ENCODE results near the gene PEX5L. TPM values are rescaled to one million over a fixed set of nuclear protein-coding genes. Genes with fewer than 3 reads are reported as not detected.

The PEX5L gene
- total and polyA plus RNA-seq, 2 experiments from 2014 or later = 0.13 to 0.63 TPM

DNA sequence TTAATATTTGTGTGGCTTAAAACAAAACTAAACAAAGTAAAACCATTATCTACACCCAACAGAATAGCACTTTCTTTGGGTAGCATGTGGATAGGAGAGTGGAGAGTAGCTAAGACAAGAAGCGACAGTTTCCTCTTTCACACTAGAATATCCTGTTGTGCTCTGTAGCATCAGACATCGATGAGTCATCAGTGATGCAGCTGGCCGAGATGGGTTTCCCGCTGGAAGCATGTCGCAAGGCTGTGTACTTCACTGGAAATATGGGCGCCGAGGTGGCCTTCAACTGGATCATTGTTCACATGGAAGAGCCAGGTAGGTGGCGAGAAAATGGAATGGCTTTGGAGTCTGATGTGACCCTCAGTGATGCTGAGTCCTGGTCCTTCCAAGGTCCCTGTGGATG lies 275.8 kb downstream of the PEX5L start:
- no peaks in the 10 kb centered on the region for H4K20me1 ChIP-seq (ENCODE audit: insufficient read depth, poor library complexity, severe bottlenecking)
- no peaks in the 10 kb centered on the region for H3K79me2 ChIP-seq
- H3K4me3 ChIP-seq = no peak overlapping the region
- TF ChIP-seq EZH2phosphoT487 (IDR thresholded peaks at IDR 0.05; ENCODE audit: low read depth, severe bottlenecking, unreplicated experiment) (no peak), EZH2 (IDR thresholded peaks at IDR 0.05; ENCODE audit: borderline replicate concordance) (no peak)
- TF ChIP-seq, protein P1, sequence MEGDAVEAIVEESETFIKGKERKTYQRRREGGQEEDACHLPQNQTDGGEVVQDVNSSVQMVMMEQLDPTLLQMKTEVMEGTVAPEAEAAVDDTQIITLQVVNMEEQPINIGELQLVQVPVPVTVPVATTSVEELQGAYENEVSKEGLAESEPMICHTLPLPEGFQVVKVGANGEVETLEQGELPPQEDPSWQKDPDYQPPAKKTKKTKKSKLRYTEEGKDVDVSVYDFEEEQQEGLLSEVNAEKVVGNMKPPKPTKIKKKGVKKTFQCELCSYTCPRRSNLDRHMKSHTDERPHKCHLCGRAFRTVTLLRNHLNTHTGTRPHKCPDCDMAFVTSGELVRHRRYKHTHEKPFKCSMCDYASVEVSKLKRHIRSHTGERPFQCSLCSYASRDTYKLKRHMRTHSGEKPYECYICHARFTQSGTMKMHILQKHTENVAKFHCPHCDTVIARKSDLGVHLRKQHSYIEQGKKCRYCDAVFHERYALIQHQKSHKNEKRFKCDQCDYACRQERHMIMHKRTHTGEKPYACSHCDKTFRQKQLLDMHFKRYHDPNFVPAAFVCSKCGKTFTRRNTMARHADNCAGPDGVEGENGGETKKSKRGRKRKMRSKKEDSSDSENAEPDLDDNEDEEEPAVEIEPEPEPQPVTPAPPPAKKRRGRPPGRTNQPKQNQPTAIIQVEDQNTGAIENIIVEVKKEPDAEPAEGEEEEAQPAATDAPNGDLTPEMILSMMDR (IDR thresholded peaks at IDR 0.05; ENCODE audit: poor library complexity) = no peak
- no peak overlapping the region for H3K4me2 ChIP-seq
- H3K9me2 ChIP-seq (replicated peaks; ENCODE audit: insufficient read depth) = no peaks in the 10 kb centered on the region
- H3K9me3 ChIP-seq (ENCODE audit: low read depth) = no peaks in the 10 kb centered on the region
- H3K27me3 ChIP-seq = no peaks in the 10 kb centered on the region
- H3K4me1 ChIP-seq (ENCODE audit: insufficient read depth) = no peaks in the 10 kb centered on the region
- H3K36me3 ChIP-seq (replicated peaks; ENCODE audit: insufficient read depth, low read depth) = no peaks in the 10 kb centered on the region
- H2AFZ ChIP-seq = no peak overlapping the region
- no peak overlapping the region for H3K27ac ChIP-seq
- peak; percentile 7 for DNase-seq (ENCODE audit: low spot score)
- 88% methylated on average over 8 of the region's 8 CpGs for WGBS (ENCODE audit: low lambda C conversion rate, missing lambda C conversion rate)

GRCh38 chr3:179750720-179751328 lies 285.9 kb downstream of the PEX5L start:
- Histone ChIP-seq H3K9me2 (replicated peaks; ENCODE audit: insufficient read depth) (no peaks in the 10 kb centered on the region), H3K79me2 (no peaks in the 10 kb centered on the region), H4K20me1 (ENCODE audit: insufficient read depth, poor library complexity, severe bottlenecking) (no peaks in the 10 kb centered on the region), H3K4me3 (no peak overlapping the region), H3K27me3 (no peaks in the 10 kb centered on the region), H3K27ac (no peak overlapping the region), H3K36me3 (replicated peaks; ENCODE audit: insufficient read depth, low read depth) (no peaks in the 10 kb centered on the region), H3K9me3 (ENCODE audit: low read depth) (no peaks in the 10 kb centered on the region), H2AFZ (no peak overlapping the region), H3K4me1 (ENCODE audit: insufficient read depth) (no peaks in the 10 kb centered on the region), H3K4me2 (no peak overlapping the region)
- no peak for TF ChIP-seq EZH2phosphoT487 (IDR thresholded peaks at IDR 0.05; ENCODE audit: low read depth, severe bottlenecking, unreplicated experiment)
- TF ChIP-seq, protein P1 (IDR thresholded peaks at IDR 0.05; ENCODE audit: poor library complexity) = peak; percentile 54
- DNase-seq (ENCODE audit: low spot score) = peak; percentile 28
- 69% methylated on average over 6 of the region's 6 CpGs for WGBS (ENCODE audit: low lambda C conversion rate, missing lambda C conversion rate)

DNA sequence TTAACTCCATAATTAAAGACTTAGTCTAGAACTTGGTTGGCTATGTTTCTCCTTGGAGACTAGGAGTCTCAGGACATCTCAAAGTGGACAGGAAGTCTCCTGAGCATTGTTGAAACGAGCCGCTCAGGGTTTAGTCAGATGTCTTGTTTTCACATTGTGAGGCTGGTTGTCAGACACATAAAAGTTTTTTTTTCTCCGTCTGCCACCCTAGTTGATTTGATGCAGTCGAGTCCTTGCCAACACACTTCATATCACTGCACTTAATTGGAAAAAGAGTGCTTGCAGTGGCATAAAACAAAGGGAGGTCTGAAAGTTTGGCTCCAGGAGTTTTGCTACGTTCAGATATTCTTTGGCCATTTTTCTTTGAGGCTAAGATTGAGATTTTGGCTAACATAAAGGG lies 291.0 kb downstream of the PEX5L start:
- H3K4me3 ChIP-seq = no peak overlapping the region
- no peaks in the 10 kb centered on the region for H3K36me3 ChIP-seq (replicated peaks; ENCODE audit: insufficient read depth, low read depth)
- no peaks in the 10 kb centered on the region for H3K27me3 ChIP-seq
- no peak for DNase-seq (ENCODE audit: low spot score)
- WGBS (ENCODE audit: low lambda C conversion rate, missing lambda C conversion rate) = 95% methylated on average over 5 of the region's 5 CpGs
- H3K79me2 ChIP-seq = no peaks in the 10 kb centered on the region
- H3K4me2 ChIP-seq = no peak overlapping the region
- H2AFZ ChIP-seq = no peak overlapping the region
- no peak overlapping the region for H3K27ac ChIP-seq
- no peaks in the 10 kb centered on the region for H3K9me2 ChIP-seq (replicated peaks; ENCODE audit: insufficient read depth)
- TF ChIP-seq EZH2 (IDR thresholded peaks at IDR 0.05; ENCODE audit: borderline replicate concordance) = no peak
- TF ChIP-seq EZH2phosphoT487 (IDR thresholded peaks at IDR 0.05; ENCODE audit: low read depth, severe bottlenecking, unreplicated experiment) = no peak
- TF ChIP-seq, protein P1 (IDR thresholded peaks at IDR 0.05; ENCODE audit: poor library complexity) = no peak
- no peaks in the 10 kb centered on the region for H4K20me1 ChIP-seq (ENCODE audit: insufficient read depth, poor library complexity, severe bottlenecking)
- H3K4me1 ChIP-seq (ENCODE audit: insufficient read depth) = no peaks in the 10 kb centered on the region
- H3K9me3 ChIP-seq (ENCODE audit: low read depth) = no peaks in the 10 kb centered on the region
